Left ventricle myocardium superior (tissue), 1 donor: ENCODE measurements around the gene FBXO31. TPM values are rescaled to one million over a fixed set of nuclear protein-coding genes. Genes with fewer than 3 reads are reported as not detected.

Source experiments
- ATAC-seq: fragments of 200-7000 bp; cut with Tn5 transposase; one replicate; pipeline ENCODE4 v1.9.1; 2020; ENCODE audit warnings: mild to moderate bottlenecking, moderate library complexity
- DNase-seq: peaks from one replicate; pipeline ENCODE4 v3.0.0-alpha.2; 2020
- intact Hi-C: fragments of 100-400 bp; cut with micrococcal nuclease; formaldehyde crosslinking; loops from one replicate; pipeline ENCODE4 v1.11.0; 2022
- long read RNA-seq: library from polyadenylated mRNA; unstranded; transcript quantifications from one replicate; pipeline ENCODE4 v2.0.0, GENCODE V29; 2021
- total RNA-seq: library from RNA; stranded (reverse); fragmentation: NEBNext Ultra II Directional; extraction: Animal tissue kit (Norgen Biotek cat#: 25700); gene quantifications from one replicate; pipeline ENCODE4 v1.2.1, GENCODE V29; 2021
- donor health status: DM: no; HTN: yes; CAD: no; lungs with severe emphysema.

FBXO31 gene, protein sequence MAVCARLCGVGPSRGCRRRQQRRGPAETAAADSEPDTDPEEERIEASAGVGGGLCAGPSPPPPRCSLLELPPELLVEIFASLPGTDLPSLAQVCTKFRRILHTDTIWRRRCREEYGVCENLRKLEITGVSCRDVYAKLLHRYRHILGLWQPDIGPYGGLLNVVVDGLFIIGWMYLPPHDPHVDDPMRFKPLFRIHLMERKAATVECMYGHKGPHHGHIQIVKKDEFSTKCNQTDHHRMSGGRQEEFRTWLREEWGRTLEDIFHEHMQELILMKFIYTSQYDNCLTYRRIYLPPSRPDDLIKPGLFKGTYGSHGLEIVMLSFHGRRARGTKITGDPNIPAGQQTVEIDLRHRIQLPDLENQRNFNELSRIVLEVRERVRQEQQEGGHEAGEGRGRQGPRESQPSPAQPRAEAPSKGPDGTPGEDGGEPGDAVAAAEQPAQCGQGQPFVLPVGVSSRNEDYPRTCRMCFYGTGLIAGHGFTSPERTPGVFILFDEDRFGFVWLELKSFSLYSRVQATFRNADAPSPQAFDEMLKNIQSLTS
- 71.7 TPM for total RNA-seq
- long read RNA-seq, full-length matches to known transcripts, result 9 of 47 reads
- long read RNA-seq, partial matches to known transcripts, result 17 of 47 reads
- long read RNA-seq, other reads (novel, unspliced or antisense), result 21 of 47 reads

DNA sequence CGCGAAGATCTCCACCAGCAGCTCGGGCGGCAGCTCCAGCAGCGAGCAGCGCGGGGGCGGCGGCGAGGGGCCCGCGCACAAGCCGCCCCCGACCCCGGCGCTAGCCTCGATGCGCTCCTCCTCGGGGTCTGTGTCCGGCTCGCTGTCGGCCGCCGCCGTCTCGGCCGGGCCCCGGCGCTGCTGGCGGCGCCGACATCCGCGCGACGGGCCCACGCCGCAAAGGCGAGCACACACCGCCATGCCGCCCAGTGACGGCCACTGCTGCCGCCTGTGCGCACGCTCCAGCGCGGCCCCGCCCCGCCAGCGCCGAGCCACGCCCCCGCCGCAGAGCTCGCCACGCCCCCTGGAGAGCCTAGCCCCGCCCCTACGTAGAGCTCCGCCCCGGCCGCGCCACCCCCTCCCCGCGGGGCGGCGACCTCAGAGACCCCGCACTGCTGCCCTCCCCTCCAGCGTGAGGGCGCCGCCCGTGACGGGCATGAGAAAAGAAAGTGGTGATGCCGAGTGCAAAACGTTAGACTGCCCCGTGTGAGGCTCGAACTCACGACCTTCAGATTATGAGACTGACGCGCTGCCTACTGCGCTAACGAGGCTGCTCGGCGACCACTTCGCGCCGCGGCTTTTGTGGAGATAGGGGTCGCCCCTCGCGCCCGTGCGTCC is at the start of gene FBXO31:
Gene FBXO31 (minus strand): TSS at position 272 of the 657 bp plus-strand sequence. CDS start 32 bp downstream, at position 240.
- DNase-seq (peak; percentile 93), ATAC-seq (peak; percentile 84)
- intact Hi-C loops, result no loop called here

DNA sequence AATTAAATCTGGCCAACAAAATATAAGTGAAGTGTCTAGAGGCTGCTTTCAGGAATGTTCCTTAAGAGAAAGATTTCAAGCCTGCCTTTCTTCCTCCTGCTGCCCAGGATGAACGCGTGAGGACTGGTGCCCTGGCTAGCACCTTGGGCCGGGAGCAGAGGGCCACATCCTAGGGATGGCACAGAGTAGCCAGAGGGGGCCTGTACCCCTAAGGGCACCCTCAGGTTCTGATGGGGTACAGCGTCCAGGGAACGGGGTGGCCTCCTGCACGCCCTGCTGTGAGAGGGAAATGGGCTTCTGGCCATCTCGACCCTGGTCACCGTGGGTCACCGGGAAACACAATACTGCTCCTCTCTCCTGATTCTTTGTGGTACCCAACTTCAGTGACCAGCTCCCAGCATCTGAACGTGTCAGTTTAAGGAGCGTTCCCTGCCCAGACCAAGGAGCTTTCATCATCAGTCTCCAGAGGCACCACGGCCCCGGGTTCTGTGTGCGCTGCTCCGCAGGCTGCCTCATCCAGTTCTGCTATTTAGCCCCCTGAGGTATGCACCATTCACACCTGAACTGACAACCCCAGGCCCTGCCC is 48.8 kb upstream of the FBXO31 start:
- intact Hi-C loops, result no loop called here

DNA sequence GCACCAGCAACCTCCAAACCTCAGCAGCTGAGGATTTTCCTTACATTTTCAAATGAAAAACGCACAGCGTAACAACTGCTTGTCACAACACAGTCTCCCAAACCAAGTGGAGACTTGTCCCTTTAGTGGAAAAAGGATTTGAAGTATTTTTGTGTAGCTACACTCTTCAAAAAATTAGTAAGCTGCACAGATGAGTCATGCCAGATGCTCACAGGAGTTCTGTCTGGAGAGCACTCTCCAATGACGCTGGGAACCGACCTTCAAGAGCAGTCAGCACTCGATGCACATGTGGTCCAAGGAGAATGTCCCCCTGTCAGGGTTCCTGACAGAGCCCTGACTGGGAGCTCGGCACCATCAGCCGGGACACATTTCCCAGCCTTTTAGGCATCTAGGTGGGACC is 48.4 kb upstream of the FBXO31 start:
- no peak for DNase-seq
- intact Hi-C loops, result no loop called here
- ATAC-seq, result peak; percentile 54

More for the DNA sequence above, 48.8 kb upstream of the FBXO31 start:
- ATAC-seq (no peak), DNase-seq (no peak)

DNA sequence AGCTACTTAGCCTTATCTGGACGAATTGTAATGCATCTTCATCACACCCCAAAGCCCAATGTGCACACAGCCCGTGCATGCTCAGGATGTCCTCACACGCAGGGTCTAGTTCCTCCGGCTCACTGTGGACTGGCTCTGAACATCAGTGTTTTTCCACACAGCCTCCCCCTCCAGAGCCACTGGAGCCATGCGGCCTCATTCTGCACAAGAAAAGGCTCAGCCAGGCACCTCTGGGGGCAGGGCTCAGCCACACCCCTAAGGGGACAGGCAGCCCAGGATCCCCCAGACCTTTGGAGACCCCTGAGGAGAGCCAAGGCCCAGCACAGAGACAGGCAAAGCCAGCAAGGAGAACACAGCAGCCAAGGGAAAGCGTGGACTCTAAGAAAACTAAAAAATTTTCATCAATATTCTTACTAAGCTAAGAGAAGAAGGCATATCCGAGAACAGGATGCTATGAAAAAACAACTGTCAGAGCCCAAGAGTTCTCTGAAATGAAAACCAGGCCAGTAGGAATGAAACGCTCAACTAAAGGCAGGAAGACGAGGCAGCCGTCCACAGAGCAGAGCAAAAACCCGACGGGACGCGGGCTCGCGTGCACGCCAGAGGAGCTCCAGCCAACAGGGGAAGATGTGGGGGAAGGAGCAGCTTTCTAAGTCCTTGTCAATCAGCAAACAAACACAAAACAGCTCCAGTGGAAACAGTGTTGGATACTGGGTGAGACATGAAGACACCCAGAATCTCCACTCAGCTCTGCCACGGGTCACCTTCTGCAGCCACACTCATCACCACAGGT is 43.0 kb upstream of the FBXO31 start:
- no peak for DNase-seq

DNA sequence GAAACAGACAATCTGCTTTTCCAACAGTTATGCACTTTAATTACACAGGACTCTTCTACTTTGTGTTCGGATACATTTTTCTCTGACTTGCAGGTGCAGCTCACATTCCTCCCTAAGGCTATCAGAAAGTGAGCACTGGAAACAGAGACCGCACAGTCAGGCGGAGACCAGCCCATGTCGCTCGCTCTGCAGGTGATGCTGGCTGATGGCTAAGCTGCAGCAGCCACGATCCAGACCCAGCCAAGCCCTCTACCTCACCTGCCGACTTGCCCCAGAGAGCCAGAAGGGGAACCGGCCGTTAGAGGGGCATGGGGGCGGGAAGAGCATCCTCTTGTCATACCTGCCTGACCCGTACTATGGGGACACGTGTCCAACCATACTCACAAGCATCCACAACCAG is 42.4 kb upstream of the FBXO31 start:
- intact Hi-C loops, result no loop called here
- DNase-seq (no peak), ATAC-seq (no peak)

More for the DNA sequence above, 43.0 kb upstream of the FBXO31 start:
- intact Hi-C loops, result no loop called here
- ATAC-seq, result no peak

DNA sequence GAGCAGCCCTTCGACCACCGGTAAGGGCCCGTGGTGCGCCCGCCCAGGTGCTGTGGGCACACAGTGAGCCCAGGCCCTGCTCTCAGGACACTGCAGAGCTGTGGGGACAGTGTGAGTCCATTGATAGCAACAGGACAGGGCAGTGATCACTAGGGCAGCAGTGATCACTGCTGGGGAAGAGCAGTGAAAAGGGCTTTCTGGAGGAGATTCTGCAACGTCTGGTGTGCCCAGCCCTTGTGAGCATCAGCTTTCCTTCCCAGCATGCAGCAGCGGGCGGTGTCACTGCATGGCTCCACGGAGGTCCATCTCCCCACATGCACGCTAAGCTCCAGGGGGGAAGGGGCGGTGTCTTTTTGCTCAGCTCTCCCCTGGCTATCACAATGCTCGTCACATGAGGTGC is 40.7 kb upstream of the FBXO31 start:
- DNase-seq (no peak), ATAC-seq (no peak)
- intact Hi-C loops, result no loop called here

DNA sequence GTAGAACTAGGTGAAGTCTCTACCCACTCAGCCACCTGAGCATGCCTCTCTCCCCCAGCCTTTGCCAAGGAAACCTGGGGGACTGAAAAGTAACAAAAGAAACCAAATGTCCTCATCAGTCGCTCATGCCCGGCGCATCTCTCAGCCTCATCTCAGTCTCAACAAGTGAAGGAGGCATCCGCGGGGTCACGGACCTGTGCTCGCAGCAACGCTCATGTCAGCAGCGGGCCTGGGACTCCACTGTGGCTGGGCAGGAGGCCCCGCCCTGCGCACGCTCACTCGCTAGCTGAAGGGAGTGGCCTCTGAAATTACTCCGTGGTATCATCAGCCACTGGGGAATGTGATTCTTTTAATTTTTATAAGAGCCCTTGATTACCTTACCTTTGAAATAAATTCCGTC is 39.9 kb upstream of the FBXO31 start:
- intact Hi-C loops, result no loop called here
- DNase-seq (no peak), ATAC-seq (no peak)

DNA sequence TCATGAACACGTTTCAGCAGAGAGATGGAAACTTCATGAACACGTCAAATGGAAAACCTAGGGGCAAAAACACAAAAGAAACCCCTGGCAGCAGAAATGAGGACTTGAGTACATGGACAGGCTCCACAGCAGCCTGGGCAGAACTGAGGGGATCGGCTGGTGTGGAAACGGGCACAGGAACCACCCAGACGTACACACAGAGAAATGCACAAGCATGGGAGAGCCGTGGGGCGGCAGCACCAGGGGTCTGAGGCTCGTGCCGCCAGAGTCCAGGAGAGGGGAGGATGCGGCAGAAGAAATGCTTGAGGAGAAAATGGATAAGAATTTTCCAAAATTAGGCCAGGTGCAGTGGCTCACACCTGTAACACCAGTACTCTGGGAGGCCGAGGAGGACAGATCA is 38.5 kb upstream of the FBXO31 start:
- intact Hi-C loops, result no loop called here
- DNase-seq, result no peak
- no peak for ATAC-seq

DNA sequence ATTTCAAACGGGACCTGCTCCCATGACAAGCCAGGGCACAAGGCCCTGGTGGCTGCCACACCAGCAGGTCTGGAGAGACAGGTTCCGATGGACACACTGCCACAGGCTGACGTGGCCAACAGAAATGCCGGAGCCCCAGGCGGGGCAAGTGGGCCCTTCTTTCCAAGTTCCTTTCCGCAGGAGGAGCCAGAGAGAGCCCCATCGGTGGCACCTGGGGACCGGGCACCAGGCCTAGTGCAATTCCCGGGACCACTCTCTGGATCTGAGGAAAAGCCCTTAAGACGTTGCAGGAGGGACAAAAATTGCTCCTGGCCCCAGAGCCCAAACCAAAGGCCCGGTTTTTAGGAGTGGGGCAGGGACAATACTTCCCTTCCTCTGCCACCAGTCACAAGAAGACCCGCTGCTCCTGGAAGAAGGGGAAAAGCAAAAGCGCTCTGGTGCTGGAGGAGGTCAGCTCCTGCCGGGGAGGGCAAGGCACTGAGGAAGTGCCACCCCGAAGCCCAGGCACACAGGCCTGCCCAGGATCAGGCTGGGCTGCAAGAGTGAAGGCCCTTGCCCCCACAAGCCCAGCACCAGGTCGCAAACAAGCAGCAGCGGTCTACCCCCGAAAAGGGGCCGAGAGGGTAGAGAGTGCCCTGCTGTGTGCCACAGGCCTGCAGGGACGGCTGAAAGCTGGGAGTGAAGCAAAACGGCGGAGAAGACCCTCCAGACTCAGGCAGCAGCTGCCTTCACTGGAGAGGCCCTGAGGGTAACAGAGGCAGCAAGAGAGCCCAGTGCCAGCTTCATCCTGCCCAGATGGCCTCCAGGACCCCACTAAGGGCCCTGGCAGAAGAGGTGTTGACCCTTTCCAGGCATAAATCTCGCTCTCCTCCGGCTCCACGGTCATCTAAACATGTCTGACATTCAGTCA is 37.7 kb upstream of the FBXO31 start:
- intact Hi-C loops, result no loop called here
- DNase-seq (no peak), ATAC-seq (no peak)

DNA sequence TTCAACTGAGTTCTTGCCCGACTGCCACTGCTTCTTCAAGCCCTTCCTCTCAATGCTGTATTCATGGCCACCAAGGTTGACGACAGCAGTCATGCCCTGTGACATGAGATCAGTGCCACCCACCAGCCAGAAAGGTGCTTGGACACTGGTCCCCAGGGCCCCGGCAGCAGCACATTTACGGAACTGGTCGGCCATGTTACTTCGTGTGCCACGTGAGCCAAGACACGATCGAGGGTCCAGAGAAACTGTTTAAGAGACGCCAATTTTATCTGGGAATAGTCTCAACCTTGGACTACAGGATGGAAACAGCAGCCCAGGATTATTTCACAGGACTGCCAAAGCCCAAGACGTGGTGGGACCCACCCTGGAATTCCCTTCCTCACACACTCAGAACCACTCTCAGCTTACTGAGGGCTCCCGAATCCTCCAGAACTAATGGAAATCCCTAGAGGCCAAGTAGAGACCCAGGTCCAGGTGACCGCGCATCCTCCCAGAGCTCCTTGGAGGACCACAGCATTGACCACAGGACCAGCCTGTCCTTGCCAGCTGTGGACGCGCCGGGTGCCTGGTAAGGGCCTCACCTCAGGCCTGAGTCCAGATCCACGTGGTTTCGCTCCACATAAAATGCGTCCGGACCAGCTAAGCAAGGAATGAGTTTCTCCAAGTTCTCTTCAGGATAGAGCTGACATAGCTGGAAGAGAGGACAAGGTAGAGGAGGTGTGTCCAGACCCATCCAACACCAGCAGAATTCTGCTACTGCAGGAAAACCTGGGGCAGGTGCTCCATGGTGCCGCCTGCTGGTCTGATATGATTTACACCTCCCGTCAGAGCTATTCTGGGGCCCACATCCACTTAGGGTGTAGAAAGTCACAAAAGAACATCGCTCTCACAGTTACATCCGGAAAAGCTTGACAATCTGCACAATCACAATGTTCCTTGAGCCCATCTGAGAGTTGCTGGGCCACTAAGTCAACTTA is 36.7 kb upstream of the FBXO31 start:
- intact Hi-C loops, result no loop called here
- ATAC-seq, result no peak
- no peak for DNase-seq

DNA sequence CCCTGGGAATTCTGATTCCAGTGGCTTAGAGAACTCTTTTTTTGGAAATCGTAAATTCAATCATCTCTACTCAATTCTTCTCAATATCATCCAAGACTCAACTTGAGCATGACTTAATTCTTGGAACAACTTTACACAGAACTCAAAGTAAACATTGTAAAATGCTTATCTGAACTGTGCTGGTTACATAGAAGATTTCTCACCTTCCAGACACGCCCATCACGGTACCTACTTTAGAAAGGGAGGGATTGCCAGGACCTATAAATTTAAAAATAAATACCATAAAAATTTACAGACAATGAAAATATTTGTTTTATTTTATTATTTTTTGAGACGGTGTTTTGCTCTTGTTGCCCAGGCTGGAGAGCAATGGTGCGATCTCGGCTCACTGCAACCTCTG is 35.1 kb upstream of the FBXO31 start:
- DNase-seq, result no peak
- ATAC-seq, result no peak
- intact Hi-C loops, result no loop called here

DNA sequence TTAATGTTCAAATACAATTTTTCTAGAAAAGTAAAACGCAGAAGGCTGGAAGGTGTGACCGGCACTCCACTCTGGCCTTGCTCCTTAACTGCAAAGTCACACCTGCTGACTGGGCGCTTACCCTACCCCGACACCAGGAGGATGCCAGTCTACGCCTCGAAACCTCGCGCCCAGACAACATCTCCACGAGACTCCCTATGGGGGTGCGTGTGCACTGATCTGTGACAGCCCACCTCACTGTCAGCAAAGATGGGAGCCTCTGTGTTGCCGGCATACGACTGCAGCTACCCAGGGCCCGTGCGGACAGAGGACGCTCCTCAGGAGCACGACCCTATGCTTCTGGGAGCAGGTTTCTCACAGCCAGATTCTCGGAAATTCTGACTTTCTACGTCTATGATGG is 34.6 kb upstream of the FBXO31 start:
- no peak for DNase-seq
- ATAC-seq, result no peak

DNA sequence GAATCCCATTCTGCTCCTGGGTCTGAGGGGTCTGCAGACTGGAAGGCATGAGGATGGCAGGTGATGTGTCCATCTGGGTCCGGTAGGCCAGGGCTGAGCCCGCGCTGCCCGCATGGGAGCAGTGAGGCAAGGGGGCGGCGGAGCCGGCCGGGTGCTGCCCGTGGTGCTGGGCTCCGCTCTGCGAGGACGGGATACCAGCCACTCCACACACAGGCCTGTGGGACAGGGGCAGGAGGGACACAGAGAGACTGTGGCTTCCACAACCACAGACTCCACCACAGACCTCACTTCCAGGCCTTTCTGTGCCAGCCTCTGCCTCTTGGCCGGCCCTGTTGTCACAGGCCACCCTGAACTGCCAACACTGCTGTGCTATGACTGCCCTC is 33.9 kb upstream of the FBXO31 start:
- DNase-seq (no peak), ATAC-seq (peak; percentile 25)

More for the DNA sequence above, 34.6 kb upstream of the FBXO31 start:
- intact Hi-C loops, result no loop called here

DNA sequence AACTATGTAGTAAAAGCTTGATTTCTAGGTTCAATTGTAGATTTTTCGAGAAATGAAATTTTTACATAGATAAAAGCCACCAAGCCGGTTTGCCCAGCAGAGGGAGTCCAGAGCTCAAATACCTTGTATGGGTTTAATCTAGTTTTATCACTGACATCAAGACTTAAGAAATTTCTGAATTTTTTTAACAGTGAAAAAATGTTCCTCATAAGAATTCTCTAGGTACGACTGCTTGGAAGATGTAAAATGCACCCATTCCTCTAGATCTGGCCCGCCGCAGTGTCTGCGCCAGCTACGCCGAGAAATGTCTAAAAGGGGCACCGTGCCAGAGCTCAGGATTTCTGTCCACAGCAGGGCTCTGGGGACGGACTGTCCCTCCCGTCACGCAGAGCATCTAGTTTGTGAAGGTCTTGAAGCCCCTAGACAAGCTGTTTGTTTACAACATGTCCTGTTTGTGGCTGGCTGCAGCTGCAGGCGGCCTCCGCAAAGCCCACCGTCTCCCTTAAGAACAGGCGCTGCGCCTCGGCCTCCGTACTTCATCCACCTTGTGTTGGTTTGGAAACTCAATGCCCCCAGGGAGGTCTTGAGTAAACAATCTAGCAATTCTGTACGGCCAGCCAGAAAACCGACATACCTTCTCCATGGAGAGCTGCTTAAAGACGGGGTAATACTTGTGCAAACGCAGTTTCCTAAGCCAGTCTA is 33.4 kb upstream of the FBXO31 start:
- intact Hi-C loops, result no loop called here
- ATAC-seq (no peak), DNase-seq (peak; percentile 50)

More for the DNA sequence above, 33.9 kb upstream of the FBXO31 start:
- intact Hi-C loops, result no loop called here

DNA sequence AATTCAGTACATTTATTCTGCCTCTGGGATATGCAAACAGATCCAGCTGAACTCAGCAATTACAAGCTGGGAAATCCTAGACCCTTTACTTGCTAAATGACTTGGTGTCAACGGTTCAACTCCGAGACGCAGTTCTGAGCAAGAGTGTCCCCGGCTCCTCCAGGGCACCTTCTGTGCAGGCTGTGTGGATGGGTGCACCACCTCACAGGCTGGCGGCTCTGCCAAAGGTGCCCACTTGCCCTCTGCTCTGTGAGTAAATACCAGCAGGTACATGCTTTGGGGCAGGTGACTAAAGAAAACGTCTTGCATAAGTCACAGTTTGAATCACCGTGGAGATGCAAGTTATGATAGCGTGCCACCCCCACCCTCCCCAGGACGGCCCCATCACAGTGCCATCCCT is 31.9 kb upstream of the FBXO31 start:
- no peak for ATAC-seq
- intact Hi-C loops, result no loop called here
- no peak for DNase-seq

DNA sequence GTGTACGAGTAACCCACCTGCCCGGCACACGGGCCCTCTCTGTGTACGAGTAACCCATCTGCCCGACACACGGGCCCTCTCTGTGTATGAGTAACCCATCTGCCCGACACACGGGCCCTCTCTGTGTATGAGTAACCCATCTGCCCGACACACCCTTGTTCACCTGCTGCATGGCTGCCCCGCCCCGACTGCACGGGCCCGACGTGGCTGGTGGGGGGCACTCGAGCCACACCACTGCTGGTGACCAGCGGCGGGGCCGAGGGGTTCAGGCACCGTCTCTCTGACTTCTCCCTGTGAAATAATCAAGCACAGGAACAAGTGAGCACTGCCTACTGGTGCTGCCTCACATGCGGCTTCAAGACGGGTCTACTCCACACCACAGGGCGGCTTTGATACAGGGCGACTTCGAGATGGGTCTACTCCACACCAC is 30.7 kb upstream of the FBXO31 start:
- no peak for DNase-seq
- intact Hi-C loops, result no loop called here

More for the DNA sequence above, 30.7 kb upstream of the FBXO31 start:
- no peak for ATAC-seq
